Fibroblast of villous mesenchyme (primary cell): ENCODE measurements around the gene KLF15. TPM values are rescaled to one million over a fixed set of nuclear protein-coding genes. Genes with fewer than 3 reads are reported as not detected.
A peak's percentile ranks its signal among the peaks of the same experiment; 100 is the strongest.

Source experiments
- DNase-seq: peaks from one replicate; pipeline ENCODE4 v3.0.0-alpha.2; 2010; ENCODE audit warnings: low read depth
- H3K4me3 ChIP-seq: 2 replicates; pipeline ENCODE4 v1.5.1; 2011; ENCODE audit warnings: low read depth, mild to moderate bottlenecking, low read length
- total RNA-seq: library from RNA; depleted of rRNA; stranded (reverse); fragments of >200 nt; gene quantifications from 2 replicates; pipeline ENCODE4 v1.2.3, GENCODE V29; 2012
- TF ChIP-seq, protein P1 (sequence below): IDR thresholded peaks from 2 replicates; pipeline ENCODE4 v1.5.1; 2012; ENCODE audit warnings: low read depth, mild to moderate bottlenecking, low read length; ENCODE audit not compliant: insufficient read depth

The KLF15 gene
- total RNA-seq, 1 donor = 0.43 TPM

GRCh38 chr3:126389794-126390146 lies 32.6 kb upstream of the KLF15 start:
- H3K4me3 ChIP-seq = no peak overlapping the region
- TF ChIP-seq, protein P1, sequence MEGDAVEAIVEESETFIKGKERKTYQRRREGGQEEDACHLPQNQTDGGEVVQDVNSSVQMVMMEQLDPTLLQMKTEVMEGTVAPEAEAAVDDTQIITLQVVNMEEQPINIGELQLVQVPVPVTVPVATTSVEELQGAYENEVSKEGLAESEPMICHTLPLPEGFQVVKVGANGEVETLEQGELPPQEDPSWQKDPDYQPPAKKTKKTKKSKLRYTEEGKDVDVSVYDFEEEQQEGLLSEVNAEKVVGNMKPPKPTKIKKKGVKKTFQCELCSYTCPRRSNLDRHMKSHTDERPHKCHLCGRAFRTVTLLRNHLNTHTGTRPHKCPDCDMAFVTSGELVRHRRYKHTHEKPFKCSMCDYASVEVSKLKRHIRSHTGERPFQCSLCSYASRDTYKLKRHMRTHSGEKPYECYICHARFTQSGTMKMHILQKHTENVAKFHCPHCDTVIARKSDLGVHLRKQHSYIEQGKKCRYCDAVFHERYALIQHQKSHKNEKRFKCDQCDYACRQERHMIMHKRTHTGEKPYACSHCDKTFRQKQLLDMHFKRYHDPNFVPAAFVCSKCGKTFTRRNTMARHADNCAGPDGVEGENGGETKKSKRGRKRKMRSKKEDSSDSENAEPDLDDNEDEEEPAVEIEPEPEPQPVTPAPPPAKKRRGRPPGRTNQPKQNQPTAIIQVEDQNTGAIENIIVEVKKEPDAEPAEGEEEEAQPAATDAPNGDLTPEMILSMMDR = no peak

DNA sequence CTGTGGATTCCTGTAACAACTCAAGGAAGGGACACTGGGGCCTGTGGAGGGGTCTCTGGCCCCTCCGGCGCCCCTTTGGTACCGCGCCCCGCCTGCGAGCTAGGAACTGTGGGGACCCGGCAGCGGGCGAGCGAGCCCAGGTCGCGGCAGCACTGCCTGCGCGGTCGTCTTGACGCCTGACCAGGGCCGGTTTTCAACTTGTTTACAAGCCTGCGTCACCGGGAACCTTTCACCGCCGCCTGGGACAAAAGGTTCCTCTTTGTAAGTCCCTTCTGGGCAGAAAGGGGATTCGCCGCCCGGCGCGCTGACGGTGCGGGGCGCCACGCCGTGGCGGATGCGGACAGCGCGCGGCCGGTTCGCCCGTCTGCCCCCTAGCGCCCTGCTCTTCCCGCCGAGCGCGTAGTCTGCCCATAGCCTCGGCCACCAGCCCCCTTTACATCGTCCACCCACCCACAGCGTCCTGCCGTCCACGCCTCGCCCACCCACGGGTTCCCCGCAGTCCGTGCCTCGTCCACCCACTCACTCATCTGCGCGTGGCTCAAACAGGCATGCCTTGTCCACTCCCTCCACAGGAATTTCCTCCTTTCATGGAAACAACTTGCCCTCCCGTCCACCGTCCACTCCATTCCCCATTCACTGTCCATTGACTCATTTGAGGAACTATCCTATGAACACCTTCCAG lies 32.0 kb upstream of the KLF15 start:
- peak overlapping the region; percentile 45 for H3K4me3 ChIP-seq
- TF ChIP-seq, protein P1 = peak; percentile 95
- DNase-seq = peak; percentile 92

More at GRCh38 chr3:126389794-126390146, 32.6 kb upstream of the KLF15 start:
- DNase-seq = no peak

- TF ChIP-seq, protein P1 = no peak
- DNase-seq = no peak
- H3K4me3 ChIP-seq = no peak overlapping the region
These were observed 24.8 kb upstream of the KLF15 start for GRCh38 chr3:126381966-126382365.

GRCh38 chr3:126380011-126380768 lies 23.0 kb upstream of the KLF15 start:
- TF ChIP-seq, protein P1 = no peak
- H3K4me3 ChIP-seq = no peak overlapping the region
- no peak for DNase-seq

- TF ChIP-seq, protein P1 = no peak
- no peak overlapping the region for H3K4me3 ChIP-seq
- no peak for DNase-seq
These were observed 21.1 kb upstream of the KLF15 start for GRCh38 chr3:126378341-126378751.

GRCh38 chr3:126377211-126377610 lies 20.0 kb upstream of the KLF15 start:
- no peak overlapping the region for H3K4me3 ChIP-seq
- no peak for DNase-seq
- TF ChIP-seq, protein P1 = no peak
